K562 (cell line): ENCODE measurements around the gene SRP54. TPM values are rescaled to one million over a fixed set of nuclear protein-coding genes. Genes with fewer than 3 reads are reported as not detected.
A peak's percentile ranks its signal among the peaks of the same experiment; 100 is the strongest.

Experiments
- ATAC-seq: fragments of 200-7000 bp; cut with Tn5 transposase; 3 replicates; pipeline ENCODE4 v1.9.1; 2020; ENCODE audit warnings: moderate library complexity
- BruUV-seq: library from RNA; stranded (reverse); fragments of 400-500 nt; replicated peaks from 2 replicates; lab custom pipeline; 2021; lab: Mats Ljungman, UMichigan
- CTCF ChIA-PET: fragments of 300-600 bp; formaldehyde crosslinking; extraction: SDS; loops from one replicate; lab custom pipeline; 2021; ENCODE audit warnings: low intra/inter-chr PET ratio; lab: Yijun Ruan, JAX
- POLR2A ChIA-PET: fragments of 300-600, 350-650 bp; sonication (Branson Sonifier 250); formaldehyde crosslinking; extraction: SDS; loops from one replicate; lab custom pipeline; 2021; ENCODE audit warnings: antibody characterized with exemption, inconsistent platforms; lab: Yijun Ruan, JAX
- DNase-seq, 4 experiments: peaks; one replicate each; pipeline versions ENCODE4 v3.0.0 to v3.0.0-alpha.2; 2011 to 2018; ENCODE audit warnings: low spot score in 3 of 4, mixed read lengths in 3 of 4; ENCODE audit errors: extremely low read depth in 1 of 4
- FAIRE-seq: peaks from 2 replicates; lab custom pipeline; 2011; peaks lifted over from hg19 to GRCh38; lab: Jason Lieb, UNC
- H2AFZ ChIP-seq: 2 replicates; pipeline ENCODE4 v1.6.0; 2011; ENCODE audit warnings: low read depth, low read length, control low read depth, inconsistent platforms
- H3K27ac ChIP-seq: fragments of 200-600 bp; 3 replicates; pipeline ENCODE4 v1.8.0; 2011; ENCODE audit warnings: low read depth, mild to moderate bottlenecking, control low read depth, inconsistent platforms, low read length, moderate library complexity, mixed read lengths; ENCODE audit errors: extremely low read depth
- H3K27me3 ChIP-seq, 2 experiments: fragments of 300-600 bp in 1 of 2; 2 replicates in 1 of 2; 3 replicates in 1 of 2; pipeline versions ENCODE4 v1.6.0 to v1.8.0; 2011; ENCODE audit warnings: inconsistent platforms in 2 of 2, low read length in 2 of 2, mild to moderate bottlenecking in 1 of 2, mixed read lengths in 1 of 2, moderate library complexity in 1 of 2; ENCODE audit not compliant: control insufficient read depth in 2 of 2, insufficient read depth in 2 of 2
- H3K36me3 ChIP-seq: fragments of 300-600 bp; 3 replicates; pipeline ENCODE4 v1.8.0; 2011; ENCODE audit warnings: mild to moderate bottlenecking, low read length, inconsistent platforms; ENCODE audit not compliant: control insufficient read depth, insufficient read depth
- H3K4me1 ChIP-seq, 2 experiments: fragments of 200-600 bp in 1 of 2; replicated peaks in 1 of 2; 2 replicates in 1 of 2; 3 replicates in 1 of 2; pipeline versions ENCODE4 v1.5.1 to v1.8.0; 2011; ENCODE audit warnings: inconsistent platforms in 2 of 2, low read length in 2 of 2, mild to moderate bottlenecking in 1 of 2, mixed read lengths in 1 of 2, moderate library complexity in 1 of 2; ENCODE audit not compliant: control insufficient read depth in 2 of 2, insufficient read depth in 2 of 2
- H3K4me2 ChIP-seq: 2 replicates; pipeline ENCODE4 v1.6.1; 2011; ENCODE audit warnings: low read length, control low read depth, inconsistent platforms, mixed read lengths; ENCODE audit not compliant: insufficient read depth
- H3K4me3 ChIP-seq: fragments of 200-600 bp; sonication (generic), shearing (Covaris generic); 2 replicates; pipeline ENCODE4 v1.5.1; 2016; ENCODE audit warnings: control low read depth, inconsistent platforms
- H3K79me2 ChIP-seq: fragments of 200-600 bp; 3 replicates; pipeline ENCODE4 v1.8.0; 2011; ENCODE audit warnings: low read length, inconsistent platforms; ENCODE audit not compliant: control insufficient read depth, insufficient read depth
- H3K9ac ChIP-seq, 2 experiments: 2 replicates each; pipeline versions ENCODE4 v1.6.0 to v1.6.1; 2011; ENCODE audit warnings: low read depth in 2 of 2, low read length in 2 of 2, control low read depth in 1 of 2, inconsistent platforms in 1 of 2, mild to moderate bottlenecking in 1 of 2, mixed read lengths in 1 of 2; ENCODE audit not compliant: insufficient read depth in 1 of 2
- H3K9me1 ChIP-seq: one replicate; pipeline ENCODE4 v1.6.0; 2011; ENCODE audit warnings: inconsistent platforms, mild to moderate bottlenecking, low read length, moderate library complexity; ENCODE audit not compliant: control insufficient read depth, insufficient read depth
- H3K9me3 ChIP-seq: replicated peaks from 2 replicates; pipeline ENCODE4 v1.5.1; 2011; ENCODE audit warnings: low read depth, low read length, inconsistent platforms; ENCODE audit not compliant: control insufficient read depth, insufficient read depth
- H4K20me1 ChIP-seq: replicated peaks from 2 replicates; pipeline ENCODE4 v1.6.1; 2011; ENCODE audit warnings: low read length, inconsistent platforms, mixed read lengths; ENCODE audit not compliant: control insufficient read depth, insufficient read depth
- CBX3 ChIP-seq, 2 experiments: IDR thresholded peaks; 1 replicate in 1 of 2; 2 replicates in 1 of 2; pipeline ENCODE4 v1.6.1; 2012; ENCODE audit warnings: inconsistent platforms in 2 of 2, low read length in 2 of 2, borderline replicate concordance in 1 of 2, control low read depth in 1 of 2
- CBX5 ChIP-seq: IDR thresholded peaks from 2 replicates; pipeline ENCODE4 v1.6.1; 2014; ENCODE audit warnings: low read depth, borderline replicate concordance
- GTF2F1 ChIP-seq: IDR thresholded peaks from 2 replicates; pipeline ENCODE4 v1.6.1; 2011; ENCODE audit warnings: low read depth, low read length, improper control_type of control experiment
- HDAC2 ChIP-seq: fragments of 450-650 bp; IDR thresholded peaks from 2 replicates; pipeline ENCODE4 v1.6.1; 2016; ENCODE audit warnings: mild to moderate bottlenecking
- HLTF ChIP-seq: fragments of 450-650 bp; IDR thresholded peaks from 2 replicates; pipeline ENCODE4 v1.6.1; 2016
- HMG20B ChIP-seq: fragments of 250-450 bp; sonication (Bioruptor Pico); IDR thresholded peaks from 2 replicates; pipeline ENCODE4 v1.5.0; 2021; ENCODE audit warnings: mild to moderate bottlenecking
- MAFF ChIP-seq: IDR thresholded peaks from 2 replicates; pipeline ENCODE4 v1.6.1; 2012; ENCODE audit warnings: low read length, improper control_type of control experiment
- MXI1 ChIP-seq: IDR thresholded peaks from 2 replicates; pipeline ENCODE4 v1.6.1; 2011; ENCODE audit warnings: low read depth, mild to moderate bottlenecking, improper control_type of control experiment, low read length
- NFE2 ChIP-seq: IDR thresholded peaks from 2 replicates; pipeline ENCODE4 v1.6.1; 2014; ENCODE audit warnings: antibody characterized with exemption, low read depth
- OTX1 ChIP-seq: fragments of 450-650 bp; formaldehyde crosslinking; IDR thresholded peaks from 2 replicates; pipeline ENCODE4 v1.4.0; 2022; ENCODE audit warnings: mild to moderate bottlenecking
- POLR2AphosphoS5 ChIP-seq: IDR thresholded peaks from 2 replicates; pipeline ENCODE4 v1.6.1; 2011; ENCODE audit warnings: mild to moderate bottlenecking, low read depth, low read length, moderate library complexity; ENCODE audit not compliant: control insufficient read depth, insufficient read depth
- SIN3B ChIP-seq: fragments of 450-650 bp; IDR thresholded peaks from 2 replicates; pipeline ENCODE4 v1.6.1; 2017; ENCODE audit warnings: low read depth, mild to moderate bottlenecking, moderate library complexity
- TCF7 ChIP-seq: sonication (generic); IDR thresholded peaks from 2 replicates; pipeline ENCODE4 v1.6.1; 2016; ENCODE audit warnings: antibody characterized with exemption, borderline replicate concordance
- TGIF2 ChIP-seq: sonication (generic); formaldehyde crosslinking; IDR thresholded peaks from 2 replicates; pipeline ENCODE4 v1.8.1; 2022; ENCODE audit warnings: mild to moderate bottlenecking, missing genetic modification reagents, moderate library complexity
- TRIM24 ChIP-seq, 2 experiments: fragments of 450-650 bp; IDR thresholded peaks; 2 replicates each; pipeline ENCODE4 v1.6.1; 2016
- TRIM28 ChIP-seq: fragments of 450-650 bp; IDR thresholded peaks from 2 replicates; pipeline ENCODE4 v1.6.1; 2017
- ZFP36 ChIP-seq: fragments of 150-350 bp; IDR thresholded peaks from 2 replicates; pipeline ENCODE4 v1.6.1; 2018; ENCODE audit warnings: low read length, low read depth; ENCODE audit not compliant: partially characterized antibody
- ZNF212 ChIP-seq: fragments of 450-650 bp; formaldehyde crosslinking; IDR thresholded peaks from 2 replicates; pipeline ENCODE4 v1.4.0; 2020; ENCODE audit warnings: mild to moderate bottlenecking
- ZNF263 ChIP-seq: sonication (generic); formaldehyde crosslinking; IDR thresholded peaks from 2 replicates; pipeline ENCODE4 v1.8.0; 2022; ENCODE audit warnings: mild to moderate bottlenecking, missing genetic modification reagents, borderline replicate concordance
- ZNF347 ChIP-seq: fragments of 450-650 bp; formaldehyde crosslinking; IDR thresholded peaks from 2 replicates; pipeline ENCODE4 v1.4.0; 2020; ENCODE audit warnings: low read depth, mild to moderate bottlenecking, moderate library complexity
- ZNF445 ChIP-seq: fragments of 250-450 bp; sonication (Bioruptor Pico); IDR thresholded peaks from 2 replicates; pipeline ENCODE4 v1.4.0; 2020; ENCODE audit warnings: low read depth, mild to moderate bottlenecking, moderate library complexity
- WGBS: fragments of 100-300 bp; shearing (Covaris generic); methylation state at CpG from one replicate; pipeline ENCODE4 v1.1.6; 2016; ENCODE audit warnings: low coverage, mixed read lengths; ENCODE audit not compliant: insufficient coverage; ENCODE audit errors: missing lambda C conversion rate; 5-methylcytosine and 5-hydroxymethylcytosine counted together
- in situ Hi-C: fragments of 300-500 bp; cut with MboI; formaldehyde crosslinking; loops from 4 replicates; pipeline ENCODE4 v1.15.0; 2018; ENCODE audit warnings: inconsistent platforms, mixed read lengths
- intact Hi-C: fragments of 100-400 bp; cut with micrococcal nuclease; formaldehyde crosslinking; loops from 2 replicates; pipeline ENCODE4 v1.14.2; 2022
- polyA plus RNA-seq, 8 experiments: library from polyadenylated mRNA; depleted of rRNA in 4 of 8; stranded (reverse) in 5 of 8; unstranded in 3 of 8; fragments of >200 nt; fragmentation: Nextera tagmentation in 2 of 8; fragmentation: Illumina TruSeq in 1 of 8; extraction: Ambion mirVana in 2 of 8; extraction: Trizol in 1 of 8; gene quantifications; 2 replicates each; pipeline versions ENCODE4 v1.2.1 to v1.2.3, GENCODE V29; 2011 to 2014; ENCODE audit warnings: inconsistent platforms in 1 of 8, missing spikeins in 1 of 8
- total RNA-seq, 7 experiments: library from RNA; depleted of rRNA in 6 of 7; stranded (reverse); fragments of >200 nt in 6 of 7; fragmentation: Illumina TruSeq in 2 of 7; extraction: Trizol in 2 of 7; gene quantifications; 2 replicates each; pipeline versions ENCODE4 v1.2.1 to v1.2.3, GENCODE V29; 2011 to 2021; ENCODE audit warnings: low replicate concordance in 1 of 7
- TF ChIP-seq, protein P1 (sequence below): fragments of 150-350 bp; IDR thresholded peaks from 2 replicates; pipeline ENCODE4 v1.6.1; 2014; ENCODE audit warnings: low read depth, mild to moderate bottlenecking, low read length, borderline replicate concordance
- TF ChIP-seq, protein P2 (sequence below): sonication (generic); formaldehyde crosslinking; IDR thresholded peaks from 2 replicates; pipeline ENCODE4 v1.8.1; 2022; ENCODE audit warnings: missing genetic modification reagents

Gene SRP54
- total and polyA plus RNA-seq, 9 of the 15 experiments (the other 6 are each of a cell fraction or from before 2014, with no cell fraction given) = 28.6 to 69.8 (median 51.7) TPM

DNA sequence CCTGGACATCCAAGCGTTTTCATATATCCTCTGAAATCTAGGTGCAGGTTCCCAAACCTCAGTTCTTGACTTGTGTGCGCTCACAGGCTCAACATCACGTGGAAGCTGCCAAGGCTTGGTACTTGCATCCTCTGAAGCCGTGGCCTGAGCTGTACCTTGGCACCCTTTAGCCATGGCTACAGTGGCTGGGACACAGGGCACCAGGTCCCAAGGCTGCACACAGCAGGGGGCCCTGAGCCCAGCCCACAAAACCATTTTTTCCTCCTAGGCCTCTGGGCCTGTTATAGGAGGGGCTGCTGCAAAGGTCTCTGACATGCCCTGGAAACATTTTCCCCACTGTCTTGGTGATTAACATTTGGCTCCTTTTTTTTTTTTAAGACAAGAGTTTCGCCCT is 51.6 kb downstream of the SRP54 start:
- Histone ChIP-seq H3K36me3 (peaks cover 7% of the 10 kb centered on the region; the same call in 1 of the 3 replicates), H3K4me3 (no peak overlapping the region), H3K79me2 (no peaks in the 10 kb centered on the region), H3K27me3 (no peaks in the 10 kb centered on the region), H3K4me2 (no peak overlapping the region), H3K4me1 (no peaks in the 10 kb centered on the region), H4K20me1 (no peaks in the 10 kb centered on the region), H3K9me1 (no peaks in the 10 kb centered on the region), H3K9me3 (no peaks in the 10 kb centered on the region; the same call in 1 of the 2 replicates), H3K9ac (no peak overlapping the region), H2AFZ (no peak overlapping the region), H3K27ac (no peak overlapping the region)
- BruUV-seq = no TSS peak
- ATAC-seq (no peak), DNase-seq (peak in 1 of 4 experiments; percentile 19), FAIRE-seq (no peak)
- in situ Hi-C loops = no loop called here
- ChIA-PET CTCF (no interaction called here), POLR2A (interaction anchor here (0.6 kb wide), 1 partner anchor 344 kb away, joined by 3 read pairs; no protein-coding TSS in a partner anchor)
- WGBS = 75% methylated on average over 4 of the region's 5 CpGs
- intact Hi-C loops = no loop called here
- no peak for TF ChIP-seq HDAC2
- no peak for TF ChIP-seq ZNF263
- TF ChIP-seq MXI1 = no peak
- TF ChIP-seq TRIM28 = peak; percentile 85
- TF ChIP-seq, protein P1, sequence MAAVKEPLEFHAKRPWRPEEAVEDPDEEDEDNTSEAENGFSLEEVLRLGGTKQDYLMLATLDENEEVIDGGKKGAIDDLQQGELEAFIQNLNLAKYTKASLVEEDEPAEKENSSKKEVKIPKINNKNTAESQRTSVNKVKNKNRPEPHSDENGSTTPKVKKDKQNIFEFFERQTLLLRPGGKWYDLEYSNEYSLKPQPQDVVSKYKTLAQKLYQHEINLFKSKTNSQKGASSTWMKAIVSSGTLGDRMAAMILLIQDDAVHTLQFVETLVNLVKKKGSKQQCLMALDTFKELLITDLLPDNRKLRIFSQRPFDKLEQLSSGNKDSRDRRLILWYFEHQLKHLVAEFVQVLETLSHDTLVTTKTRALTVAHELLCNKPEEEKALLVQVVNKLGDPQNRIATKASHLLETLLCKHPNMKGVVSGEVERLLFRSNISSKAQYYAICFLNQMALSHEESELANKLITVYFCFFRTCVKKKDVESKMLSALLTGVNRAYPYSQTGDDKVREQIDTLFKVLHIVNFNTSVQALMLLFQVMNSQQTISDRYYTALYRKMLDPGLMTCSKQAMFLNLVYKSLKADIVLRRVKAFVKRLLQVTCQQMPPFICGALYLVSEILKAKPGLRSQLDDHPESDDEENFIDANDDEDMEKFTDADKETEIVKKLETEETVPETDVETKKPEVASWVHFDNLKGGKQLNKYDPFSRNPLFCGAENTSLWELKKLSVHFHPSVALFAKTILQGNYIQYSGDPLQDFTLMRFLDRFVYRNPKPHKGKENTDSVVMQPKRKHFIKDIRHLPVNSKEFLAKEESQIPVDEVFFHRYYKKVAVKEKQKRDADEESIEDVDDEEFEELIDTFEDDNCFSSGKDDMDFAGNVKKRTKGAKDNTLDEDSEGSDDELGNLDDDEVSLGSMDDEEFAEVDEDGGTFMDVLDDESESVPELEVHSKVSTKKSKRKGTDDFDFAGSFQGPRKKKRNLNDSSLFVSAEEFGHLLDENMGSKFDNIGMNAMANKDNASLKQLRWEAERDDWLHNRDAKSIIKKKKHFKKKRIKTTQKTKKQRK = peak; percentile 73; the same call in 1 of the 2 replicates
- TF ChIP-seq ZNF212 (CRISPR knock-in tag) = no peak
- TF ChIP-seq GTF2F1 = no peak
- TF ChIP-seq HLTF = 0 out of 2 replicates have a peak, but pooled peaks have one; percentile 41
- TF ChIP-seq NFE2 = no peak
- TF ChIP-seq SIN3B = no peak
- no peak for TF ChIP-seq OTX1 (CRISPR knock-in tag)
- TF ChIP-seq TRIM24 (IDR thresholded peaks at IDR 0.05) = peak in 1 of 2 experiments; percentile 54; a peak in 1 of 4 replicates
- no peak for TF ChIP-seq MAFF
- no peak for TF ChIP-seq POLR2AphosphoS5
- TF ChIP-seq TCF7 = no peak
- TF ChIP-seq, protein P2, sequence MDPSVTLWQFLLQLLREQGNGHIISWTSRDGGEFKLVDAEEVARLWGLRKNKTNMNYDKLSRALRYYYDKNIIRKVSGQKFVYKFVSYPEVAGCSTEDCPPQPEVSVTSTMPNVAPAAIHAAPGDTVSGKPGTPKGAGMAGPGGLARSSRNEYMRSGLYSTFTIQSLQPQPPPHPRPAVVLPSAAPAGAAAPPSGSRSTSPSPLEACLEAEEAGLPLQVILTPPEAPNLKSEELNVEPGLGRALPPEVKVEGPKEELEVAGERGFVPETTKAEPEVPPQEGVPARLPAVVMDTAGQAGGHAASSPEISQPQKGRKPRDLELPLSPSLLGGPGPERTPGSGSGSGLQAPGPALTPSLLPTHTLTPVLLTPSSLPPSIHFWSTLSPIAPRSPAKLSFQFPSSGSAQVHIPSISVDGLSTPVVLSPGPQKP (CRISPR knock-in tag) = no peak
- peak; percentile 81; the same call in 1 of the 2 replicates for TF ChIP-seq CBX5
- no peak for TF ChIP-seq ZNF347 (CRISPR knock-in tag)
- peak in 1 of 2 experiments; percentile 47; a peak in 1 of 3 replicates for TF ChIP-seq CBX3 (IDR thresholded peaks at IDR 0.05; ENCODE audit: borderline replicate concordance in 1 of 2, low read length in 2 of 2)
- TF ChIP-seq TGIF2 (CRISPR knock-in tag) = no peak
- TF ChIP-seq ZFP36 = peak; percentile 90
- no peak for TF ChIP-seq HMG20B (CRISPR knock-in tag)
- no peak for TF ChIP-seq ZNF445
